Prostate gland (tissue), 2 donors: ENCODE measurements around the gene TSHB.

ENCODE experiments used
- POLR2A ChIP-seq: fragments of 450-650 bp; IDR thresholded peaks from one replicate; pipeline ENCODE4 v1.6.1; 2016; ENCODE audit warnings: antibody characterized with exemption, mild to moderate bottlenecking
- POLR2AphosphoS5 ChIP-seq: sonication (generic); formaldehyde crosslinking; IDR thresholded peaks from one replicate; pipeline ENCODE4 v1.6.1; 2017; ENCODE audit warnings: antibody characterized with exemption
- TF ChIP-seq, protein P1 (sequence below), 4 experiments: fragments of 200-600 bp in 2 of 4; fragments of 450-650 bp in 2 of 4; sonication (generic) in 2 of 4; IDR thresholded peaks; 1 replicate in 3 of 4; 2 replicates in 1 of 4; pipeline ENCODE4 v1.5.1; 2016 to 2019; ENCODE audit warnings: antibody characterized with exemption in 4 of 4, mild to moderate bottlenecking in 2 of 4, moderate library complexity in 2 of 4

GRCh38 chr1:115041654-115042053 is 12.0 kb downstream of the TSHB start:
- TF ChIP-seq, protein P1, sequence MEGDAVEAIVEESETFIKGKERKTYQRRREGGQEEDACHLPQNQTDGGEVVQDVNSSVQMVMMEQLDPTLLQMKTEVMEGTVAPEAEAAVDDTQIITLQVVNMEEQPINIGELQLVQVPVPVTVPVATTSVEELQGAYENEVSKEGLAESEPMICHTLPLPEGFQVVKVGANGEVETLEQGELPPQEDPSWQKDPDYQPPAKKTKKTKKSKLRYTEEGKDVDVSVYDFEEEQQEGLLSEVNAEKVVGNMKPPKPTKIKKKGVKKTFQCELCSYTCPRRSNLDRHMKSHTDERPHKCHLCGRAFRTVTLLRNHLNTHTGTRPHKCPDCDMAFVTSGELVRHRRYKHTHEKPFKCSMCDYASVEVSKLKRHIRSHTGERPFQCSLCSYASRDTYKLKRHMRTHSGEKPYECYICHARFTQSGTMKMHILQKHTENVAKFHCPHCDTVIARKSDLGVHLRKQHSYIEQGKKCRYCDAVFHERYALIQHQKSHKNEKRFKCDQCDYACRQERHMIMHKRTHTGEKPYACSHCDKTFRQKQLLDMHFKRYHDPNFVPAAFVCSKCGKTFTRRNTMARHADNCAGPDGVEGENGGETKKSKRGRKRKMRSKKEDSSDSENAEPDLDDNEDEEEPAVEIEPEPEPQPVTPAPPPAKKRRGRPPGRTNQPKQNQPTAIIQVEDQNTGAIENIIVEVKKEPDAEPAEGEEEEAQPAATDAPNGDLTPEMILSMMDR (IDR thresholded peaks at IDR 0.05) = no peak
- no peak for TF ChIP-seq POLR2A
- no peak for TF ChIP-seq POLR2AphosphoS5
